22Rv1 (cell line): ENCODE results near the gene MINAR2.

ENCODE experiments used
- CTCF ChIP-seq: fragments of 450-650 bp; IDR thresholded peaks from 2 replicates; pipeline ENCODE4 v1.5.1; 2017; ENCODE audit warnings: mild to moderate bottlenecking
- ZFX ChIP-seq: fragments of 450-650 bp; IDR thresholded peaks from 2 replicates; pipeline ENCODE4 v1.6.1; 2017; ENCODE audit warnings: antibody characterized with exemption, borderline replicate concordance

- TF ChIP-seq CTCF (no peak), ZFX (no peak)
Measured at GRCh38 chr5:129747572-129748407, at the start of gene MINAR2.
